B cell (primary cell): ENCODE data around the gene CEBPB.

Experiments
- CTCF ChIP-seq: fragments of 200-600 bp; IDR thresholded peaks from one replicate; pipeline ENCODE4 v1.8.0; 2022; ENCODE audit warnings: antibody characterized with exemption, mild to moderate bottlenecking
- EZH2 ChIP-seq: IDR thresholded peaks from 2 replicates; pipeline ENCODE4 v1.6.1; 2012; ENCODE audit warnings: borderline replicate concordance, low read depth, mild to moderate bottlenecking, moderate library complexity, low read length; ENCODE audit not compliant: insufficient read depth, poor library complexity, severe bottlenecking

- no peak for TF ChIP-seq CTCF
- TF ChIP-seq EZH2 = no peak
These were observed 25.3 kb downstream of the CEBPB start for GRCh38 chr20:50215926-50216325.
